Stimulated activated effector memory CD8-positive, alpha-beta T cell treated with anti-CD3 and anti-CD28 coated beads, Interleukin-12 subunit alpha, Interleukin-12 subunit beta, amount 100 ng/mL, for 72 hours (primary cell): ENCODE measurements around the gene SERPINI2.

Source experiments
- ATAC-seq: fragments of 150-1000 bp; cut with Tn5 transposase; 2 replicates; pipeline ENCODE4 v1.10.0; 2021
- DNase-seq, 2 donors: peaks; one replicate each; pipeline ENCODE4 v3.0.0; 2021 to 2022; ENCODE audit warnings: low spot score in 2 of 2
- H3K27ac Mint-ChIP-seq: one replicate; pipeline ENCODE4 v1.8.0; 2022; ENCODE audit warnings: mild to moderate bottlenecking, mixed read lengths
- H3K36me3 Mint-ChIP-seq: one replicate; pipeline ENCODE4 v1.8.0; 2022; ENCODE audit warnings: mild to moderate bottlenecking, mixed read lengths
- H3K4me1 Mint-ChIP-seq: one replicate; pipeline ENCODE4 v1.8.0; 2022; ENCODE audit warnings: mixed read lengths
- H3K4me3 Mint-ChIP-seq: one replicate; pipeline ENCODE4 v1.8.0; 2022; ENCODE audit warnings: mild to moderate bottlenecking, mixed read lengths
- H3K9me3 Mint-ChIP-seq: one replicate; pipeline ENCODE4 v1.8.0; 2022; ENCODE audit warnings: mixed read lengths

The SERPINI2 gene

DNA sequence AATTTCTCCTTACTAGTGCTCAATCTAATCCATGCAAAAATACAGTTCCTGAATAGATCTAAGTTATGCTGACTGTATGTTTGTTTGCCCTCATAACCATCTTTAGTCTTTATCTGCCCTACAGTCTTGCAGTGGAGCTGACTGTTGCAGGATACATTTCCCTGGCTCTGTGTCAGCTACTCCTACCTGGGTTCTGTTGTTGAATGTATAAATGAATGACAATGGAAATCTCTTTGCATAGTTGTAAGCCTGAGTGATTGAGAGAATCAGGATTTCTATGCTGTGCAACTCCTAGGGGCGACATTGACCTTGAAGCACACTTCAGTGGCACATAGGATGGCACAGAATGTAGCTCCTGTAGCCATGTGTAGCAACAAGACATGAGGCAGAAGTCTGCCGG lies 77.8 kb downstream of the SERPINI2 start:
- DNase-seq (no peak), ATAC-seq (no peak)
- Mint-ChIP-seq H3K4me3 (no peak overlapping the region), H3K9me3 (no peaks in the 10 kb centered on the region), H3K36me3 (no peaks in the 10 kb centered on the region), H3K4me1 (no peaks in the 10 kb centered on the region), H3K27ac (no peak overlapping the region)

DNA sequence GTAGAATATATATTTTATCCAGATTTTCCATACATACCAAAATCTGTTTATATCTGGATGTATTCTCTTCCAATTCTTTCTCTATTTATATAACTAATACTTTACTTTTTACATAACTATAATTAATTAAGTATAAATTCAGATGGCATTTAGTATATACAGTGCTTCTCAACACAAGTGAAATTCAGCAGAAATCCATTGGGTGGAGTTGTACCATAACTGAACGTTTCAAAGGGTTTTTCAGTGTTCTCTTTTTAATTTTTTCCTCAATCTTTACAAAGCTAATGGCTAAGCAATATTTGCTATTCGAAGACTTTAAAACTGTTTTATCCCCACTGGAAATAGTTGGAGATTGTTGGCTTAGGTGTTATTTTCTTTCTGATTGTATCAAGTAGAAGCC lies 79.8 kb downstream of the SERPINI2 start:
- H3K4me3 Mint-ChIP-seq: no peak overlapping the region
- no peaks in the 10 kb centered on the region for H3K4me1 Mint-ChIP-seq
- ATAC-seq (no peak), DNase-seq (no peak)
- no peak overlapping the region for H3K27ac Mint-ChIP-seq
- H3K36me3 Mint-ChIP-seq: no peaks in the 10 kb centered on the region
- H3K9me3 Mint-ChIP-seq: no peaks in the 10 kb centered on the region
